ENCODE measurements around the gene HOXB13. TPM values are rescaled to one million over a fixed set of nuclear protein-coding genes. Genes with fewer than 3 reads are reported as not detected.

HOXB13 gene
- total RNA-seq, 1 experiment from 2014 or later, result not detected

DNA sequence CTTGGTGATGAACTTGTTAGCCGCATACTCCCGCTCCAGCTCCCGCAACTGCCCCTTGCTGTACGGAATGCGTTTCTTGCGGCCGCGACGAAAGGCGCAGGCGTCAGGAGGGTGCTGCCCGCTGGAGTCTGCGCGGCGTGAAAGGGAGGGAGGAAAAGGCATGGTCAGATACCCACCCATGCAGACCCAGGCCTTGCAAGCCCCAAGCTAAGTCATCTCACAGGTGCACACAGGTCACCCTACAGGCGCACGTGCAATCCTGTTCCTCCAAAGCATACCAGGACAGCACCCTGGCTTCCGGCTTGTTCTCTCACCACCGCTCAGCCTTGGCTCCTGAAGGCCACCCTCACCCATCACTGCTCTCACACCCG is 1.6 kb downstream of the HOXB13 start:
- H3K9me3 ChIP-seq (ENCODE audit: control insufficient read depth, low read depth, low read length), result no peaks in the 10 kb centered on the region
- no peak overlapping the region for H2BK5ac ChIP-seq (ENCODE audit: insufficient read length, low read length)
- Mint-ChIP-seq H3K36me3 (ENCODE audit: insufficient read depth in 1 of 3, low read depth in 3 of 3) (peaks cover 0 to 2% (median 0%) of the 10 kb centered on the region in 3 experiments; a peak in 1 of 7 replicates), H3K27me3 (ENCODE audit: low read depth) (peaks cover 100% of the 10 kb centered on the region), H3K4me1 (peaks cover 15 to 29% of the 10 kb centered on the region in 2 experiments), H3K4me3 (no peak overlapping the region), H3K27ac (no peak overlapping the region), H3K9me3 (peaks cover 4 to 11% of the 10 kb centered on the region in 2 experiments; a peak in 3 of 5 replicates)
- no peak overlapping the region for H3K27ac ChIP-seq (ENCODE audit: insufficient read length, low read depth, low read length)
- H2AK5ac ChIP-seq (ENCODE audit: insufficient read length, low read length), result no peak overlapping the region
- H3K56ac ChIP-seq (ENCODE audit: insufficient read length, low read depth, low read length), result no peak overlapping the region
- H3K4me2 ChIP-seq (ENCODE audit: insufficient read depth, insufficient read length, low read length), result no peak overlapping the region
- H3K4ac ChIP-seq (ENCODE audit: low read depth, low read length), result no peak overlapping the region
- H3K27me3 ChIP-seq (ENCODE audit: insufficient read depth, low read length), result peaks cover 99% of the 10 kb centered on the region
- no peak for DNase-seq
- TF ChIP-seq, protein P1, sequence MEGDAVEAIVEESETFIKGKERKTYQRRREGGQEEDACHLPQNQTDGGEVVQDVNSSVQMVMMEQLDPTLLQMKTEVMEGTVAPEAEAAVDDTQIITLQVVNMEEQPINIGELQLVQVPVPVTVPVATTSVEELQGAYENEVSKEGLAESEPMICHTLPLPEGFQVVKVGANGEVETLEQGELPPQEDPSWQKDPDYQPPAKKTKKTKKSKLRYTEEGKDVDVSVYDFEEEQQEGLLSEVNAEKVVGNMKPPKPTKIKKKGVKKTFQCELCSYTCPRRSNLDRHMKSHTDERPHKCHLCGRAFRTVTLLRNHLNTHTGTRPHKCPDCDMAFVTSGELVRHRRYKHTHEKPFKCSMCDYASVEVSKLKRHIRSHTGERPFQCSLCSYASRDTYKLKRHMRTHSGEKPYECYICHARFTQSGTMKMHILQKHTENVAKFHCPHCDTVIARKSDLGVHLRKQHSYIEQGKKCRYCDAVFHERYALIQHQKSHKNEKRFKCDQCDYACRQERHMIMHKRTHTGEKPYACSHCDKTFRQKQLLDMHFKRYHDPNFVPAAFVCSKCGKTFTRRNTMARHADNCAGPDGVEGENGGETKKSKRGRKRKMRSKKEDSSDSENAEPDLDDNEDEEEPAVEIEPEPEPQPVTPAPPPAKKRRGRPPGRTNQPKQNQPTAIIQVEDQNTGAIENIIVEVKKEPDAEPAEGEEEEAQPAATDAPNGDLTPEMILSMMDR (conservative IDR thresholded peaks at IDR 0.05), result no peak
- H4K5ac ChIP-seq (ENCODE audit: insufficient read length, low read depth, low read length), result no peak overlapping the region
- no peak overlapping the region for H2BK12ac ChIP-seq (ENCODE audit: insufficient read length, low read depth, low read length)
- H3K9ac ChIP-seq (ENCODE audit: extremely low read depth, insufficient read length, low read length), result no peak overlapping the region
- no peak overlapping the region for H2BK15ac ChIP-seq (ENCODE audit: low read depth, low read length)
- H3K23ac ChIP-seq (ENCODE audit: insufficient read length, low read depth, low read length), result no peak overlapping the region
- WGBS (ENCODE audit: extremely low coverage, insufficient read length, low lambda C conversion rate), result no CpG with 5 or more reads among the region's 20 CpGs
- H3T11ph ChIP-seq (ENCODE audit: low read length), result no peak overlapping the region
- no peak overlapping the region for H3K14ac ChIP-seq (ENCODE audit: insufficient read depth, low read length)
- peaks cover 4% of the 10 kb centered on the region for H4K20me1 ChIP-seq (ENCODE audit: control insufficient read depth, insufficient read depth, insufficient read length)
- no peaks in the 10 kb centered on the region; the same call in 1 of the 2 replicates for H3K4me1 ChIP-seq (ENCODE audit: insufficient read depth, low read length)
- H4K8ac ChIP-seq (replicated peaks; ENCODE audit: insufficient read length, low read depth, low read length), result no peak overlapping the region
- no peak overlapping the region for H2BK20ac ChIP-seq (ENCODE audit: low read depth, low read length, poor library complexity, severe bottlenecking)
- H3K79me1 ChIP-seq (ENCODE audit: insufficient read depth, low read depth, low read length, poor library complexity, severe bottlenecking), result no peaks in the 10 kb centered on the region
- H2AFZ ChIP-seq (ENCODE audit: low read length), result no peak overlapping the region
- H4K91ac ChIP-seq (ENCODE audit: insufficient read length, low read depth, low read length), result no peak overlapping the region
- peaks cover 8% of the 10 kb centered on the region for H3K23me2 ChIP-seq (ENCODE audit: insufficient read length, low read depth, low read length, poor library complexity, severe bottlenecking)
- no peaks in the 10 kb centered on the region for H3K79me2 ChIP-seq (ENCODE audit: insufficient read depth, low read length)
- H3K18ac ChIP-seq (ENCODE audit: insufficient read length, low read depth, low read length), result no peak overlapping the region
- H2BK120ac ChIP-seq (ENCODE audit: low read depth, low read length, poor library complexity, severe bottlenecking), result no peak overlapping the region
